Medulla oblongata (tissue), 1 donor: Measurements from ENCODE around the gene SLC19A1.

Source experiments
- DNase-seq: peaks from one replicate; pipeline ENCODE4 v3.0.0-alpha.2; 2015; ENCODE audit errors: extremely low spot score

SLC19A1 gene

DNA sequence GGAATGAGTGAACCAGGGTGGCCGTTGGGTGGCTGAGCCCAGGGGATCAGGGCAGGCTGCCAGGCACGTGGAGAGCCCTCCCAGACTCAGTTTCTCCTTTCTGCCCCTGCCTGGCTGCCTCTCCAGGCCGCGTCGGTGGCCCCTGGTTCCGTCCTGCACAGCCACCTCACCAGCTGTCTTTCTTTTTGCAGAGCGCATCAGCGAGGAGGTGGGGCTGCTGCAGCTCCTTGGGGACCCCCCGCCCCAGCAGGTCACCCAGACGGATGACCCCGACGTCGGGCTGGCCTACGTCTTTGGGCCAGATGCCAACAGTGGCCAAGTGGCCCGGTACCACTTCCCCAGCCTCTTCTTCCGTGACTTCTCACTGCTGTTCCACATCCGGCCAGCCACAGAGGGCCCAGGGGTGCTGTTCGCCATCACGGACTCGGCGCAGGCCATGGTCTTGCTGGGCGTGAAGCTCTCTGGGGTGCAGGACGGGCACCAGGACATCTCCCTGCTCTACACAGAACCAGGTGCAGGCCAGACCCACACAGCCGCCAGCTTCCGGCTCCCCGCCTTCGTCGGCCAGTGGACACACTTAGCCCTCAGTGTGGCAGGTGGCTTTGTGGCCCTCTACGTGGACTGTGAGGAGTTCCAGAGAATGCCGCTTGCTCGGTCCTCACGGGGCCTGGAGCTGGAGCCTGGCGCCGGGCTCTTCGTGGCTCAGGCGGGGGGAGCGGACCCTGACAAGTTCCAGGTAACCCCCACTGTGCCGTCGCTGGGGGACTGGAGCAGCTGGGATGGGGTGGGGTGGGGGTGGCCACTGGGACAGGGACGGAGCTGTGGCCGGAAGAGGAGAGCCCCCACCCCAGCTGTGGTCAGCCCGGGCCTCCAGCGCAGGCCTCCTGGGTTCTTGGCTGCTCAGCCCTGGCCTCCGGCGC, 73.9 kb downstream of the SLC19A1 start:
- DNase-seq = no peak

DNA sequence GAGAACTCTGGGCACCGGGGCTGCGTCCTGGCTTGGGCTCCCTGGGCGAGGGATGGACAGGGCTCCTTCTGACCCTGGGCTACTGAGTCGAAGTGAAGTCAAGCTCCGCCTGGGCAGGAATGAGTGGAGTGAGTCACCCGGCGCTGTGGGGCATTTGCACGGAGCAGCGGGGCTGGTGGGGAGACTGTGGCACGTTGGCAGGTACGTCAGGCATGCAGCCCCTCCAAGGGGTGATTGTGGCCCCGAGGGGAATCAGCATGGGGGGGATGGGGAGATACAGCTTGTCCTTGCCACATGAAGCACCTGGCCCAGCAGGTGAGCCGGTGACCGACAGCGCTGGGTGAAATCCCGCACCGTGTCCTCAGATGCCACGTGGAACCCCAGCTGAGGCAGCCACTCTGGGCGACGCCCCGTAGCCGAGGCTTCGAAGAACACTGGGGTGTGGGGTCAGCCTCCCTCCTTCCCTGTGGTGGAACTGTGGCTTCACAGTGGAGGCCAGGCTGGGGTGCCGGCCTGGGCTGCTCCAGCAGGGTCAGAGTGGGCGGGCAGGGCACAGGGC, 74.9 kb downstream of the SLC19A1 start:
- DNase-seq = no peak

DNA sequence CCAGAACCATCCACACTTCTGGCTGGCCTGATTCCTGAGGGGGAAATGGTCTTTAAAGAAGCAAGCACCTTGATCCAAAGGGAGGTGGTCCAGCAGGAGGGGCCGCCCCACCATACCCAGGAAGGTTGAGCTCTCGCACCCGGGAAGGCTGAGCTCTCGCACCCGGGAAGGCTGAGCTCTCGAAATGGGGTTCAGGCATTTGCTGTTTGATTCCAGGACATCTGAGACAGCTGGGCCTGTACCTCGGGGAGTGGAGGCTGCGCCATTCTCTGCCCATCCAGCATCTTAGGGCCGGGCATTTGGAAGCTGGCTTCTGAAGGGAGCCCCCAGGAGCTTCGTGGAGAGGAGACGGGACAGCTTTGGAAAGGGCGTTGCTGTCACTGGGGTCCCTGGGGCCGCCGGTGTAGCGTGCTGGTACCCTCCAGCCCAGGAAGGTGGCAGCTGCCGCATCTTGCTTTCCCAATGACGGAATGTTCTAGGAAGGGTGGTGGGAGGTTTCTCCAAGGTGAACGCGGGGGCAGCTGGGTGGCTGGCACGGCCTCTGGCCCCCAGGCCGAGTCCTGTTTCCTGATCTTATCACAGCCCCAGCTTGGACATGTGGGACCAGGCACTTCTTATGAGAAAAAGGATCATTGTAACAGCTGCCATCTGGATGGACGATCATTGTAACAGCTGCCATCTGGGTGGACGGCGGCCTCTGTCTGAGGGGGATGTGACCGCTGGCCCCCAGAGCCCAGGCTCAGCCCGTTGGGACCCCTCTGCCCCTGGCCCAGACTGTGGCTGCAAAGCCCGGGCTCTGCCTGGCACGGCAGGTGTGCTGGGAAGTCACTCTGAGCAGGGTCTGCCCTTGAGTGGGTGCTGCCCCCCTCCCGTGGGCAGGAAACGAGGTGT, 75.7 kb downstream of the SLC19A1 start:
- peak; percentile 70 for DNase-seq

DNA sequence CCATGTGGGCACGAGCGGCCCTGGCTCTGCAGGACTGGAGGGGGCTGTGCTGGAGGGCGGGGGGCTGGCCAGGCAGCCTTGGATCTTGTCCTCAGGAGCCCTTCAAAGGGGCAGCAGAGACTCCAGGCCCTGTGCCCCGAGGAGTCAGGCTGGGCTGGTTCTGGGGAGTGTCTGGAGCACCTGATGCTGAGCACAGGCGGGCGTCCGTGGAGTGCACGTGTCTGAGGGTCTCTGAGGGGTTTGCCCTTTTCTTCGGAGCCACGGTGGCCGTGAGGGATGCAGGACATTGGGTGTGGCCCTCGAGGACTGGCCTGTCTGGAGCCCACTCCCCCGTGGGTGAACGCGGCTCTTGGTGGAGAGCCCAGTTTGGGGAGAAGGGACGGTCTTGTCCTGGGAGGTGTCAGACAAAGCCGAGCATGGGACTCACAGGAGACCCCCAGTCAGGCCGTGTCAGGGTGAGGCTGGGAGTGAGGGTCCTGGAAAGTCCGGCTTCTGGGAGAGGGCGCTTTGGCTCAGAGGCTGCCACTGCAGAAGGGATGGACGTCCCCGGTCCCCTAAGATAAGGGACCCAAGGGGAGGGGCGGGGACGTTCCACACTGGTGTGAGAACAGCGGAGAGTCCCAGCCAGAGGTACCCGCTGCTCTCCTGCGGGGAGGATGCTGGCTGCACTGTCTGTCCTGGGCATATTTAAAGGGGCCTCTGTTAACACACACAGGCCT, 76.5 kb downstream of the SLC19A1 start:
- DNase-seq = no peak

DNA sequence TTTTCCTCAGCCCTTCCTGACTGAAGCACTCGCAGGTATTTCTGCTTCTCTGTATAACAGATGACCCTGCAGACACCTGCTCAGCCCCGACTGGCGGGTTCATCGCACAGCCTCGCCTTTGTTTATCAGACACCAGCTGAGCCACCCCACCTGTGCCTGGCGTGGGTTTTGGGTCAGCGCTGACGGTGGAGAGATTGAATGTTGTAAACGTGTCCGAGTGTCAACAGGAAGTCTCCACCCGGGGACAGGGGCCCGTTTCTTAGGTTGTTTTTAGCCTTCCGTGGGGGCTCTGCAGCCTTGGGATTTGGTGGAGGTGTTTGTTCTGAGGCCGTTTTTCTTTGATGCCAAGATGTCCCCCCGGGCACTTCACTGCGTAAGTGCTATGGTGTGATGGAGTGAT, 77.1 kb downstream of the SLC19A1 start:
- no peak for DNase-seq

- DNase-seq = no peak
Observed at GRCh38 chr21:45464309-45464708, 77.9 kb downstream of the SLC19A1 start.

GRCh38 chr21:45463871-45464270, 78.4 kb downstream of the SLC19A1 start:
- no peak for DNase-seq

DNA sequence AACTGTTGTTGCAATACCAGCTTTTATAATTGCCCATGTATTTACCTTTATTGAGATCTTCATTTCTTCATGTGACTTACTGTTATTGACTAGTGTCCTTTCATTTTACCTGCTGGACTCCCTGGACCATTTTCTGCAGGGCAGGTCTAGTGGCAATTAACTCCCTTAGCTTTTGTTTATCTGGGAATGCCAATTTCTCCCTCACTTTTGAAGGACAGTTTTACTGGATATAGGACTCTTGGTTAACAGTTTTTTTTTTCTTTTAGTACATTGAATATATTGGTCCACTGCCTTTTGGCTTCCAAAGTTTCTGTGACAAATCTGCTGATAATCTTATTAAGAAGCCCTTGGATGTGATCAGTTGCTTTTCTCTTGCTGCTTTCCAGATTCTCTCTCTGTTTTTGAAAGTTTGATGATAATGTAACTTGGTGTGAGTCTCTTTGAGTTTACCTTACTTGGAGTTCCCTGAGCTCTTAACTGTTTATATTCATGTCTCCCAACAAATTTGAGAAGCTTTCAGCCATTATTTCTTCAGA, 80.4 kb downstream of the SLC19A1 start:
- no peak for DNase-seq

- no peak for DNase-seq
Observed at GRCh38 chr21:45461369-45461750, 80.9 kb downstream of the SLC19A1 start.

DNA sequence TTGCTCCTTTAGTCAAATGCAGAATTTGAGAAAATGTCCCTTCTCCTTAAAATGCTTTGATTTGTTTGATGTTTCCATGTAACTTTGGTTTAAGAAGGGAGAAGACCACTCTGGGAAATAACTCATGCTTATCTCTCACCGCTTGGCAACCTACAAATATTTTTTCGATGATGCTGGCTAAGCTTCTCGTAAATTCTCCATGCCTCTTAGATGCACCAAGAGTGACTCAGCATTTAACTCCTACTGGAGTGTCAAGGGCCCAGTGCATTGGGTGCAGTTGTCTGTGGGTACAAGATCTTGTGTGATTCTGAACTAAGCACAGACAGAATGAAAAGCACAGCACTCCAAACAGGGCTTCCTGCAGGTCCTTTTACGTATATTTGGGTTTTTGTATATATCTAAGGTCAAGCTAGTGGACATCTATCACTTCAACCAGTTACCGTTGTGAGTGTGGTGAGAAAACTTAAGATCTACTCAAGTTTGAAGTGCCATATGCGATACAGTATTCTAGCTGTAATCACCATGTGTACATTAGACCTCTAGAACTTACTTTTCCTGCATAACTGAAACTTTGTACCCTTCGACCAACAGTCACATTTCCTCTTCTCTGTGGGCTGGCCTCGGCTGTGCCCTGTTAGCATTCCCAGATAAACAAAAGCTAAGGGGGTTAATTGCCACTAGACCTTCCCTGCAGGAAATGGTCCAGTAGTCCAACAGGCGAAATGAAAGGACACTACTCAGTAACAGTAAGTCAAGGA, 81.5 kb downstream of the SLC19A1 start:
- DNase-seq = no peak

GRCh38 chr21:45460011-45460565, 82.2 kb downstream of the SLC19A1 start:
- no peak for DNase-seq

GRCh38 chr21:45459171-45460010, 82.8 kb downstream of the SLC19A1 start:
- no peak for DNase-seq

- DNase-seq = no peak
Observed at GRCh38 chr21:45458281-45459170, 83.7 kb downstream of the SLC19A1 start.

DNA sequence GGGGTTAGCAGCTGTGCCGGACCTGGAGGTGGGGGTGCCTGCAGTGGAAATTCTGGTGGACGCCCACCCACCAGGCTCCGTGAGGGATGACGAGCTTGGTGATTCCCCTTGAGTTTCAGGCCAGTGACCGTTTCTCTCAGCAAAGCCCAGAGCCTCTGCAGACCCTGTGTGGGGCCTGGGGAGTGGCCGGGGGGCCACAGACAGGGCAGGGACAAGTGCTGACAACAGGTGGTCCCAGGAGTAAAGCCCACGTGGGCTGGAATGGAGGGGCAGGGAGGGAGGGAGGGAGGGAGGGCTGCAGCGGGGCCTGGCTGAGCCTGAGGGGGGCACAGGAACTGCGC, 84.4 kb downstream of the SLC19A1 start:
- DNase-seq = no peak

DNA sequence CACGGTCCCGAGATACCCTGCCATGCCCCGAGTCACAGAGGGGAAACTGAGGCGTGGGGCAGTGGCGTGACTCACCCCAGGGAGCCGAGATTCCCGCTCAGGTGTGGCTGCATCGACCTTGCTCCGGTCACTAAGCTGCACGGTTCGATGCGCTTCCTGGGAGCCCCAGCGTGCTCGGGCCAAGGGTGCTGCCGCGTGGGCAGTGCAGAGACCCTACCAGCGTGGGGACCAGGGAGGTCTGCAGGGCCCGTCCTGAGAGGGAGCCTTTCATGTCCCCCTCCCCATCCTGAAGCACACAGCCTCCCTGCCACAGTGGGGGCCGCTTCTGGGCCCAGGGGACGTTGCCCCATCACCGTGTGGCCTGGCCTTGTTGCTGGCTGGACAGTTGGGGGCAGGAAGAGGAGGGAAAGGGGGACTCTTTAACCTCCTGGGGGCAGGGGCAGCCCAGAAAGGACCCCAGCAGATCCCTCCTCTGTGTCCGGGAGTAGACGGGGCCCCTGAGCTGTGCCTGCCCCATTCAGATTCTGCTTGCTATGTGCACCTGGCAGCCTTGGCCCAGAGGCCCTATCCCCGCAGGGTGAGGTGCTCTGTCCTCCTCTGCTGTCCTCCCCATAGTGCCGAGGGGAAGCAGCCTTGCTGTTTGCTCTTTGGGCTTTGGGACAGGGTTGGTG, 84.9 kb downstream of the SLC19A1 start:
- no peak for DNase-seq

GRCh38 chr21:45456584-45457160, 85.6 kb downstream of the SLC19A1 start:
- DNase-seq = no peak
